Activated gamma-delta T cell (primary cell): ENCODE results near the gene ETFA.

Source experiments
- DNase-seq: peaks from one replicate; lab custom pipeline; 2025; lab: John Stamatoyannopoulos, UW

Gene ETFA

GRCh38 chr15:76340198-76340802 is 29.0 kb upstream of the ETFA start:
- no peak for DNase-seq

- DNase-seq: no peak
Observed at GRCh38 chr15:76339305-76340197, 28.3 kb upstream of the ETFA start.

GRCh38 chr15:76338486-76339304 is 27.4 kb upstream of the ETFA start:
- DNase-seq: no peak

- DNase-seq: no peak
Observed at GRCh38 chr15:76337696-76338485, 26.6 kb upstream of the ETFA start.

- DNase-seq: no peak
Observed at GRCh38 chr15:76337059-76337695, 25.9 kb upstream of the ETFA start.

GRCh38 chr15:76336254-76337058 is 25.2 kb upstream of the ETFA start, which contains the start of gene ISL2:
TSS of gene ISL2 (plus strand) at chr15:76336773. CDS start at chr15:76336884, 111 bp downstream.
- DNase-seq: peak; percentile 24

- DNase-seq: no peak
Observed at GRCh38 chr15:76335307-76336253, 24.3 kb upstream of the ETFA start.

GRCh38 chr15:76334438-76335306 is 23.4 kb upstream of the ETFA start:
- DNase-seq: no peak

- DNase-seq: no peak
Observed at GRCh38 chr15:76333720-76334437, 22.6 kb upstream of the ETFA start.

- DNase-seq: no peak
Observed at GRCh38 chr15:76333309-76333708, 22.0 kb upstream of the ETFA start.

GRCh38 chr15:76332796-76333195 is 21.5 kb upstream of the ETFA start:
- no peak for DNase-seq

- DNase-seq: no peak
Observed at GRCh38 chr15:76330080-76330680, 18.9 kb upstream of the ETFA start.

GRCh38 chr15:76328958-76329357 is 17.7 kb upstream of the ETFA start:
- no peak for DNase-seq

- DNase-seq: no peak
Observed at GRCh38 chr15:76328106-76328696, 16.9 kb upstream of the ETFA start.

- no peak for DNase-seq
Observed at GRCh38 chr15:76327191-76328105, 16.2 kb upstream of the ETFA start.
